CD14-positive monocyte (primary cell): ENCODE measurements around the gene MRPL51. TPM values are rescaled to one million over a fixed set of nuclear protein-coding genes. Genes with fewer than 3 reads are reported as not detected.

Experiments used
- DNase-seq, 3 donors: peaks; one replicate each; pipeline ENCODE4 v3.0.0-alpha.2; 2011 to 2022
- H2AFZ ChIP-seq: 2 replicates; pipeline ENCODE4 v1.6.0; 2012; ENCODE audit warnings: mild to moderate bottlenecking, low read depth, low read length, inconsistent platforms; ENCODE audit not compliant: insufficient read depth, poor library complexity, severe bottlenecking
- H3K27ac ChIP-seq, 2 donors: 1 replicate in 1 of 2; 2 replicates in 1 of 2; pipeline ENCODE4 v1.5.1; 2012 to 2013; ENCODE audit warnings: low read length in 2 of 2, control low read depth in 1 of 2, inconsistent platforms in 1 of 2, low read depth in 1 of 2, mild to moderate bottlenecking in 1 of 2
- H3K27me3 ChIP-seq, 2 donors: one replicate each; pipeline versions ENCODE4 v1.6.0 to v1.6.1; 2011 to 2013; ENCODE audit warnings: low read length in 2 of 2; ENCODE audit not compliant: control insufficient read depth in 2 of 2, insufficient read depth in 2 of 2
- H3K36me3 ChIP-seq, 2 donors: replicated peaks in 1 of 2; 1 replicate in 1 of 2; 2 replicates in 1 of 2; pipeline versions ENCODE4 v1.5.1 to v1.6.1; 2012 to 2013; ENCODE audit warnings: low read length in 2 of 2, control low read depth in 1 of 2, inconsistent platforms in 1 of 2, mild to moderate bottlenecking in 1 of 2; ENCODE audit not compliant: insufficient read depth in 2 of 2, control insufficient read depth in 1 of 2
- H3K4me1 ChIP-seq, 2 donors: 1 replicate in 1 of 2; 2 replicates in 1 of 2; pipeline versions ENCODE4 v1.5.1 to v1.6.1; 2012 to 2013; ENCODE audit warnings: low read length in 2 of 2, control low read depth in 1 of 2, inconsistent platforms in 1 of 2, mild to moderate bottlenecking in 1 of 2, moderate library complexity in 1 of 2; ENCODE audit not compliant: insufficient read depth in 2 of 2, control insufficient read depth in 1 of 2
- H3K4me2 ChIP-seq: replicated peaks from 2 replicates; pipeline ENCODE3; 2012; ENCODE audit warnings: low read length, moderate library complexity, mild to moderate bottlenecking; ENCODE audit not compliant: poor library complexity, severe bottlenecking; ENCODE audit errors: extremely low read depth
- H3K4me3 ChIP-seq, 3 experiments: fragments of 200-600 bp in 1 of 3; sonication (generic) in 1 of 3; replicated peaks in 1 of 3; 1 replicate in 2 of 3; 2 replicates in 1 of 3; pipeline ENCODE4 v1.5.1; 2011 to 2013; ENCODE audit warnings: low read length in 3 of 3, mild to moderate bottlenecking in 3 of 3, control low read depth in 2 of 3, low read depth in 2 of 3, inconsistent platforms in 1 of 3, moderate library complexity in 1 of 3
- H3K79me2 ChIP-seq: 2 replicates; pipeline ENCODE4 v1.6.0; 2012; ENCODE audit warnings: mild to moderate bottlenecking, control low read depth, inconsistent platforms, low read length, moderate library complexity; ENCODE audit not compliant: insufficient read depth
- H3K9ac ChIP-seq: 2 replicates; pipeline ENCODE4 v1.6.0; 2017; ENCODE audit warnings: low read length, mild to moderate bottlenecking; ENCODE audit not compliant: insufficient read depth, poor library complexity, severe bottlenecking
- H3K9me3 ChIP-seq, 2 donors: replicated peaks in 1 of 2; 1 replicate in 1 of 2; 2 replicates in 1 of 2; pipeline versions ENCODE4 v1.5.1 to v1.6.1; 2012 to 2013; ENCODE audit warnings: low read length in 2 of 2, control low read depth in 1 of 2; ENCODE audit not compliant: control insufficient read depth in 1 of 2, insufficient read depth in 1 of 2
- H4K20me1 ChIP-seq: 2 replicates; pipeline ENCODE4 v1.6.0; 2012; ENCODE audit warnings: mild to moderate bottlenecking, low read length, control low read depth, moderate library complexity; ENCODE audit not compliant: insufficient read depth
- H3K27ac Mint-ChIP-seq, 7 donors: one replicate each; pipeline ENCODE4 v1.8.0; 2020; ENCODE audit warnings: mild to moderate bottlenecking in 7 of 7, mixed read lengths in 7 of 7, moderate library complexity in 6 of 7, inconsistent platforms in 2 of 7
- H3K27me3 Mint-ChIP-seq, 3 donors: one replicate each; pipeline ENCODE4 v1.8.0; 2021 to 2022; ENCODE audit warnings: low read depth in 3 of 3, mild to moderate bottlenecking in 3 of 3, mixed read lengths in 3 of 3, moderate library complexity in 3 of 3, inconsistent platforms in 1 of 3
- H3K36me3 Mint-ChIP-seq, 2 donors: one replicate each; pipeline ENCODE4 v1.8.0; 2020; ENCODE audit warnings: mixed read lengths in 2 of 2, inconsistent platforms in 1 of 2, mild to moderate bottlenecking in 1 of 2
- H3K4me1 Mint-ChIP-seq: one replicate; pipeline ENCODE4 v1.8.0; 2020; ENCODE audit warnings: mild to moderate bottlenecking, mixed read lengths
- H3K4me3 Mint-ChIP-seq, 2 donors: one replicate each; pipeline ENCODE4 v1.8.0; 2020; ENCODE audit warnings: mild to moderate bottlenecking in 2 of 2, mixed read lengths in 2 of 2, moderate library complexity in 1 of 2
- H3K9me3 Mint-ChIP-seq, 7 donors: one replicate each; pipeline ENCODE4 v1.8.0; 2020 to 2022; ENCODE audit warnings: mixed read lengths in 7 of 7, mild to moderate bottlenecking in 6 of 7, moderate library complexity in 6 of 7, inconsistent platforms in 2 of 7
- CTCF ChIP-seq: fragments of 200-600 bp; IDR thresholded peaks from one replicate; pipeline ENCODE4 v1.8.0; 2022; ENCODE audit warnings: antibody characterized with exemption, mild to moderate bottlenecking
- WGBS: methylation state at CpG from one replicate; pipeline ENCODE4 v1.1.5; 2013; ENCODE audit warnings: missing lambda C conversion rate; ENCODE audit not compliant: insufficient coverage; 5-methylcytosine and 5-hydroxymethylcytosine counted together
- intact Hi-C, 2 donors: fragments of 100-400 bp; cut with micrococcal nuclease; formaldehyde crosslinking; loops; one replicate each; pipeline versions ENCODE4 v1.15.0 to v1.15.1; 2023
- polyA plus RNA-seq, 3 donors: library from polyadenylated mRNA; depleted of rRNA in 1 of 3; unstranded in 2 of 3; stranded (reverse) in 1 of 3; fragments of 300-500 nt in 2 of 3; fragments of >200 nt in 1 of 3; fragmentation: Illumina TruSeq in 2 of 3; gene quantifications; 1 replicate in 2 of 3; 2 replicates in 1 of 3; pipeline ENCODE4 v1.2.3, GENCODE V29; 2012 to 2021

Gene MRPL51
- polyA plus RNA-seq, 3 donors: 22.0 to 238 (median 189) TPM

- peaks cover 98 to 99% of the 10 kb centered on the region in 2 donors for H3K36me3 ChIP-seq
Measured at GRCh38 chr12:6524648-6525047, 31.6 kb upstream of the MRPL51 start.

GRCh38 chr12:6523708-6524107, 30.6 kb upstream of the MRPL51 start:
- Histone ChIP-seq H3K9ac (no peak overlapping the region), H2AFZ (no peak overlapping the region), H3K9me3 (no peaks in the 10 kb centered on the region), H3K4me2 (no peak overlapping the region), H3K79me2 (no peaks in the 10 kb centered on the region), H4K20me1 (no peaks in the 10 kb centered on the region), H3K36me3 (peaks cover 94 to 99% of the 10 kb centered on the region in 2 donors), H3K27ac (peak overlapping the region in 1 of 2 donors; percentile 1), H3K4me3 (no peak overlapping the region), H3K27me3 (no peaks in the 10 kb centered on the region), H3K4me1 (no peaks in the 10 kb centered on the region)
- Mint-ChIP-seq H3K27me3 (no peaks in the 10 kb centered on the region), H3K27ac (peak overlapping the region in 1 of 7 donors; percentile 2), H3K4me1 (no peaks in the 10 kb centered on the region), H3K36me3 (peaks cover 88 to 94% of the 10 kb centered on the region in 2 donors), H3K4me3 (no peak overlapping the region), H3K9me3 (no peaks in the 10 kb centered on the region)
- TF ChIP-seq CTCF: no peak
- no peak for DNase-seq
- WGBS: no CpG with 5 or more reads among the region's 3 CpGs
- intact Hi-C loops: no loop called here

More at GRCh38 chr12:6524648-6525047, 31.6 kb upstream of the MRPL51 start:
- Histone ChIP-seq H2AFZ (no peak overlapping the region), H3K4me1 (no peaks in the 10 kb centered on the region), H3K27ac (no peak overlapping the region), H3K27me3 (no peaks in the 10 kb centered on the region), H3K4me3 (no peak overlapping the region), H4K20me1 (no peaks in the 10 kb centered on the region), H3K79me2 (peaks cover 5% of the 10 kb centered on the region), H3K9ac (no peak overlapping the region), H3K4me2 (no peak overlapping the region), H3K9me3 (no peaks in the 10 kb centered on the region)
- Mint-ChIP-seq H3K27me3 (no peaks in the 10 kb centered on the region), H3K4me3 (no peak overlapping the region), H3K4me1 (no peaks in the 10 kb centered on the region), H3K27ac (peak overlapping the region in 2 of 7 donors; percentile 21 to 68), H3K9me3 (no peaks in the 10 kb centered on the region), H3K36me3 (peaks cover 90 to 97% of the 10 kb centered on the region in 2 donors)
- 90% methylated on average over 2 of the region's 5 CpGs for WGBS
- DNase-seq: no peak
- intact Hi-C loops: no loop called here
- TF ChIP-seq CTCF: no peak
